Medulla oblongata (tissue), 1 donor: ENCODE results near the gene NRG3.

ENCODE experiments used
- DNase-seq: peaks from one replicate; pipeline ENCODE4 v3.0.0-alpha.2; 2015; ENCODE audit errors: extremely low spot score

Gene NRG3

DNA sequence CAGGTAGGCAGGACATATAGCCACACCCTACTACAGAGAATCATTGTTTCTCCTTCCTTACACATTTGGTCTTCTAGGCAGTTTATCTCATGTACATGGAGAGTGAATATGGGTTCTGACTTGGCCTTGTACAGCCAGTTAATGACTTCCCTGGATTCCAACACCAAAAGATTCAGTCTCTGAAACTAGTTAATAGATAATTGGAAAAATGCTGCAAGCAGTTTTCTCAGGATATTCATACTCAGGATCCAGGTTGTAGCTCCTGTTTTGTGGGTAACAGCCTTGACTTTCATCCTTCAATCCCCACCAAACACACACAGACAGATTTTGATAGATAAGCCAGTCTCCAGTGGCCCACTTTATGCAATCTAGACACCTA, 690.2 kb downstream of the NRG3 start:
- DNase-seq, result no peak

DNA sequence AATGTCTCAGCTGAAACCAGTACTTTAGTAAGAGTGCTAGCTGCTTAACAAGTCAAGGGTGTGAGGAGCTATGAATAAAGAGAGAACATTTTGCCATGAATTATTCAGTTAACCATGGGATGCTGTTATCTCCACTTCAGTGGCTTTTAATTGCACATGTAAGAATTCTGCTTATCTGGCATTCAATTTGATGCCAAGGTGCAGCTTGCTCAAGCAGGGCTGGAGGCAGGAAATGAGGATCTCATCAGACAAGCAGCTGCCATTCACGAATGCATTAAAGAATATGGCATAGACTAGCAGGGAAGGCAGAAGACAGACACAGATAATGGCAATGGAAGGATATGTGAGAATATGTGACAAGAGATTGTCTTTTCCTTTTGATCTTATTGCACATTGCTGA, 697.8 kb downstream of the NRG3 start:
- peak; percentile 2 for DNase-seq

- DNase-seq, result no peak
These were observed 699.1 kb downstream of the NRG3 start for GRCh38 chr10:82574081-82574480.

DNA sequence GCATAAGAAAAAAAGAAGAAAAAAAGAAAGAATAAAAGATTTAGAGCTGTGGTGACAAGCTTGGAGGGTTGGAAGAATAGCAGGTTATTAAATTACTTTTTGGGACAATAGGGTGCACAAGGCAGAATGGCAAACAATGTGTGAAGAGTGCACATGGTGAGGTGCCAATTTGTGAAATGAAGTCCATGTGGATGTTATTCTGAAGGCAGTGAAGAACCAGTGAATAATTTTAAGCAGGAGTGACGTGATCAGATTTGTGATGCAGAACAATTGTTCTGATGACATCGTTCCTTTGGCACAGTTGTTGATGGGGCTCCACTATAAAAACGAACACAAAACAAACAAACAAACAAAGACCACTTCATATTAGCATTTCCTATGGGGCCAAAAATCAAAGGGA, 700.3 kb downstream of the NRG3 start:
- DNase-seq, result no peak

GRCh38 chr10:82576093-82576492, 701.1 kb downstream of the NRG3 start:
- no peak for DNase-seq

DNA sequence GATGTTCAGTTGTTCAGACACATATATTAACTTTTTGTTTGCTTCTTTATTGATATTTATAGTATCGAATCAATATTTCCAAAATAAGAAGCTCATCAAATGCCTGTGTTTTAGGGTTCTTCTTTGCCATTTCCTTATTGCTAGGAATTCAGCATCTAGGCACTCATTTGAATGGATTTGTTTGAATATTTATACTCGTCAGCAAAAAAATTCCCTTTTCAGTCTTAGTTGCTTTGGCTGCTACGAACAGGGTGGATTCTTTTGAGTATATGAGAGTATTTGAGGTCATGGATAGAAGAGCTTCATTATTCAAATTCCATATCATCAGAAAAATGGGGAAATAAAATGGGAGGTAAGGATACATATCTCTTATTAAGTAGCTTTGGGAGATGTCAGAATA, 706.9 kb downstream of the NRG3 start:
- no peak for DNase-seq

- no peak for DNase-seq
These were observed 716.4 kb downstream of the NRG3 start for GRCh38 chr10:82591421-82591820.

GRCh38 chr10:82597840-82598239, 722.8 kb downstream of the NRG3 start:
- no peak for DNase-seq

GRCh38 chr10:82609845-82610244, 734.9 kb downstream of the NRG3 start:
- no peak for DNase-seq

GRCh38 chr10:82618007-82618406, 743.0 kb downstream of the NRG3 start:
- no peak for DNase-seq

- no peak for DNase-seq
These were observed 746.7 kb downstream of the NRG3 start for GRCh38 chr10:82621680-82622079.

- no peak for DNase-seq
These were observed 747.5 kb downstream of the NRG3 start for GRCh38 chr10:82622479-82622878.

- DNase-seq, result no peak
These were observed 750.7 kb downstream of the NRG3 start for GRCh38 chr10:82625512-82626189.

GRCh38 chr10:82628373-82628772, 753.4 kb downstream of the NRG3 start:
- no peak for DNase-seq

GRCh38 chr10:82643076-82643475, 768.1 kb downstream of the NRG3 start:
- no peak for DNase-seq

DNA sequence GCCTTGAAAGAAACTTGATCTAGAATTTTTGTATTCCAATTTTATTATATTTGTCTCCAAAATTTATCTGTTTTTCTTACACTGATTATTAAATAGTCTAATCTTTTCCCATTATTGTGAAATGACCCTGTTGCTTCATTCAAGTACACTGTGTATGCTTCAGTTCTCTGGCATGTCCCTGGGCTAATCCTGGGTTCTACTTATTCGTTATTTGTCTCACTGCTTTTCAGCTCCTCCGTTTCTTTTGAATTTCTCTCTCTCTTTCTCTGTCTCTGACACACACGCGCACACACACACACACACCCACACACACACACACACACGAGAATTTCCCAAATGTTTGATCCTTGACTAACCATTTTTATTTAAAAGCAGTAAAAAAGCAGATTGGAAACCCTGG, 768.6 kb downstream of the NRG3 start:
- no peak for DNase-seq

- DNase-seq, result no peak
These were observed 770.2 kb downstream of the NRG3 start for GRCh38 chr10:82645221-82645620.

DNA sequence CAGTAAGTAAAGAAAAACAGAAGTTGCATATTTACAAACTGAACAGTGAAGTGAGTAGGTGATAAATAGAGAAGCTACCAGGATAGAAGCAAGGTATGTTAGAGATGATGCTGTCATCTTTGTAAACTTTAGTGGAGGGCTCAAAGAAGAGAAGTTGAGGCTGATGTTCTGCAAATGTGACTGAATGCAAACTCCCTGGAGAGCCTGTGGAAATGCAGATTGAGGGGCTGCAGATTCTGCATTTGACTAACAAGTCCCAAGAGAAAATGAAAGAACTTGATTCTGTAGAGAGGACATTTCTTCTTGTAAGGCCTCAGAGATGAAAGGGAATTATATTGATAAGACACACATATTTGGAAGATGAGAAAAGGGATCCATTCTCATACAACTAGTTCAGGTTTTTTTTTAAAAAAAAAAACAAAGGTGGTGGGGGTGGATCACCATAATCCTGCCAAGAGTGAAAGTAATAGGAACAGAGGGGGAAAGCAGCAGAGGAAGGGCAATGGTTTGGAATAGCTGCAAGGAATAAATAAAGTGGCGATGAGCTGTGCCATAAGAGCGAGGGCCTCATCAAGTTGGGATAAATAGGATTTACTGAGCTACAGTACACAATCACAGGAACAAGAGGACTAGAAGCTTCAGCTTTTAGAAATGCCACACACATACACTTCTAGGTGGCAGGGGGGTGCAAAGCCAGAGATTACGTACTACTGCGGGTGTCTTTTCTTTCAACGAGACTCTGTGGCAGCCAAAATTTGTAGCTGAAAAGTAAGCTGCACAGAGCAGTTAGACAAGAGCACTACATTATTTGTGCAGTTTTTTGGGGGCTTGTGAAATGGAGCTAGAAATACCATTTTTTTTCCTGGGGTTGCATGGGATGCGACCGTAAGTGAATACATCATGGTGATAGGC, 778.5 kb downstream of the NRG3 start:
- peak; percentile 18 for DNase-seq

DNA sequence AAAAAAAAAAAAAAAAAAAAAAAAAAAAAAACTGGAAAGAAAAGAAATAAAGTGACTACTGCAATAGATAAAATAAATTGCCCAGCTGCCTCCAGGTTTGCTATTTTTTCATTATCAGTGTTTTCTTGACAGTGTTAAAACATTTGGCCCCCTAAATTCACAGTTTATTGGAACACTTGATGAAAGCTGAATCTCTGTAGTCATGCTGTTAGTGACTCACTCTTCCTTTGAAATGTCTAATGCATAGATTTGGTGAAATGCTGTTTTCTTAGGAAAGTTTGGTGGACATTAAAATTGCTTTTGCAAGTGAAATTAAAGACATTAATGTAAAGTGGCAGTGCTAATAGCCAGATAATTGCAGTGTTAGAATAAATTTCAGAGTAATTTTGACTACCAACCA, 785.2 kb downstream of the NRG3 start:
- no peak for DNase-seq

- no peak for DNase-seq
These were observed 786.0 kb downstream of the NRG3 start for GRCh38 chr10:82660986-82661385.

DNA sequence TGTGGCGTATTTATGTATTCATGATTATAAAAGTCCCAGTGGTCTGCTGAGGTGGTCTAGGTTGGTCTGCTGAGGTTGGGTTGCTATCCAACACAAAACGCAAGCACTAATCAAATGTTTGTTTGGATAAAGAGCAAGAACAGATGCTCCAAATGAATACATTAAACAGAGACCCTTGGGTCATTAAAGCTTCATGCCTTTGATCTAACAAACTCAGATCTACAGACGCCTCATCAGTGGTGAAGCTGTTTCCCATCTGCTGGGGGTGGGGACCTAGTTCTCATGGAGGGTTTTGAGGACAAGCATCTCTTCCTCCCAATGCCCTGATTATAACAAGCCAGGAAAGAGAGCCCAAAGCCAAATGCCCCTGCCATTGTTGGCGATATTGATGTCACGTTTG, 786.7 kb downstream of the NRG3 start:
- DNase-seq, result no peak

GRCh38 chr10:82668221-82668895, 793.4 kb downstream of the NRG3 start:
- no peak for DNase-seq

DNA sequence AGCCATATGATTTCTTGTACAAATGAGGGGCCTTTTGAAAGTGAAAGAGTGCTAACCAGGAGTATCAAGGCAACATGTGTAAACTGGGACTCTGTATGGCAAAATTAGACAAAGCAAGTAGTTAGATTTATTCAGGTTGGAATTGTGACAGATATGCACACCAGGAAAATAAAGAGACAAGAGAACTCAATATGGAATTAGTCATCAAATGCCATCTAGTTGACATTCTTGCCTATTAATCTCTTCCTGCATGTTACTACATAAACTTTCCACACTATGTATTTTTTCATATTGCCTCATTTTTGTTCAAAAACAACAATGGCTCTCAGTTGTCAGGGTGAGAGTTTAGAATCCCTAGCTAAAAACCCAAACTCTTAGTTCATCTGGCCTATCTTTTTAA, 799.0 kb downstream of the NRG3 start:
- no peak for DNase-seq
